Measurements from ENCODE around the gene OR13C4. TPM values are rescaled to one million over a fixed set of nuclear protein-coding genes. Genes with fewer than 3 reads are reported as not detected.

OR13C4 gene
- total RNA-seq, 4 donors from 2014 or later, result not detected

DNA sequence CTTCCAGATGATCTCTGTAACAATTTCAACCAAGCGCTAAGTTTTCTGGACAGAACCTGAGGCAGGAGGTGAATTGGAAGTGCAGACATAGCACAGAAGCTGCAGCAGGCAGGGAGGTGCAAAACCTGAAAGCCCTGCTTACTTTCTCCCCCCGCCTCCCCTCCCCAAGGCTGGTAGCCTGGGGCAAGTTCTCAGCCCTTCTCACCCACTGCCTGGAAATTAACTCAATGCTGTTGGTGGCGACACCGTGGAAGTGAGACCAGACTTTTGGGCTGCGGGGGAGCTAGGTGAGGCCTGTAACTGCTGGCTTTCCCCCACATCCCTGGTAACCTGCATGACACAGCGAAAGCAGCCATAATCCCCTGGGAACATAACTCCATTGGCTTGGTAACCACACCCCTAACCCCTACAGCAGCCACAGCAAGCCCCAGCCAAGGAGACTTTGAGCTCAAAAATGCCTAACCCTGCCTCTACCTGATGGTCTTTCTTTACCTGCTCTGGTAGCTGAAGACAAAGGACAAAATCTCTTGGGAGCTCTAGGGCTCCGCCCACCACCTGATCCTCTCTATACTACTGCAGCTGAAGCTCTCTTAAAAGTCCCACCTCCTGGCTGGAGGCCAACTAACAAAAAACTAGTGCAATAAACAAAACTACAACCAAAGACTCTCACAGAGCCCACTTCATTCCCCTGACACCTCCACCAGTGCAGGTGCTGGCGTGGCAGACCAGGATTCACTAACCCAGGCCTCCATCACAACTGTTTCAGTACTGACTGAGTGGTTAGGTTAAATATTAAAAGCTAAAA, 30.0 kb upstream of the OR13C4 start:
- intact Hi-C loops (cut with DNase I; ENCODE audit: low total_unique reads) (no loop called here), in situ Hi-C loops (cut with MboI; ENCODE audit: low sequenced_read_pairs in 4 of 4) (no loop called here)
- no peaks in the 10 kb centered on the region for H3K4me1 ChIP-seq
- no peak for TF ChIP-seq POLR2A (IDR thresholded peaks at IDR 0.05)
- TF ChIP-seq, protein P1, sequence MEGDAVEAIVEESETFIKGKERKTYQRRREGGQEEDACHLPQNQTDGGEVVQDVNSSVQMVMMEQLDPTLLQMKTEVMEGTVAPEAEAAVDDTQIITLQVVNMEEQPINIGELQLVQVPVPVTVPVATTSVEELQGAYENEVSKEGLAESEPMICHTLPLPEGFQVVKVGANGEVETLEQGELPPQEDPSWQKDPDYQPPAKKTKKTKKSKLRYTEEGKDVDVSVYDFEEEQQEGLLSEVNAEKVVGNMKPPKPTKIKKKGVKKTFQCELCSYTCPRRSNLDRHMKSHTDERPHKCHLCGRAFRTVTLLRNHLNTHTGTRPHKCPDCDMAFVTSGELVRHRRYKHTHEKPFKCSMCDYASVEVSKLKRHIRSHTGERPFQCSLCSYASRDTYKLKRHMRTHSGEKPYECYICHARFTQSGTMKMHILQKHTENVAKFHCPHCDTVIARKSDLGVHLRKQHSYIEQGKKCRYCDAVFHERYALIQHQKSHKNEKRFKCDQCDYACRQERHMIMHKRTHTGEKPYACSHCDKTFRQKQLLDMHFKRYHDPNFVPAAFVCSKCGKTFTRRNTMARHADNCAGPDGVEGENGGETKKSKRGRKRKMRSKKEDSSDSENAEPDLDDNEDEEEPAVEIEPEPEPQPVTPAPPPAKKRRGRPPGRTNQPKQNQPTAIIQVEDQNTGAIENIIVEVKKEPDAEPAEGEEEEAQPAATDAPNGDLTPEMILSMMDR (IDR thresholded peaks at IDR 0.05 in 4 of 5, conservative IDR thresholded peaks at IDR 0.05 in 1 of 5), result no peak
- no peak overlapping the region for H3K4me3 ChIP-seq
- ATAC-seq, result no peak
- no peak for DNase-seq
- H3K36me3 ChIP-seq, result no peaks in the 10 kb centered on the region
- no peaks in the 10 kb centered on the region for H3K9me3 ChIP-seq
- H3K27me3 ChIP-seq, result no peaks in the 10 kb centered on the region
- H3K27ac ChIP-seq, result no peak overlapping the region

DNA sequence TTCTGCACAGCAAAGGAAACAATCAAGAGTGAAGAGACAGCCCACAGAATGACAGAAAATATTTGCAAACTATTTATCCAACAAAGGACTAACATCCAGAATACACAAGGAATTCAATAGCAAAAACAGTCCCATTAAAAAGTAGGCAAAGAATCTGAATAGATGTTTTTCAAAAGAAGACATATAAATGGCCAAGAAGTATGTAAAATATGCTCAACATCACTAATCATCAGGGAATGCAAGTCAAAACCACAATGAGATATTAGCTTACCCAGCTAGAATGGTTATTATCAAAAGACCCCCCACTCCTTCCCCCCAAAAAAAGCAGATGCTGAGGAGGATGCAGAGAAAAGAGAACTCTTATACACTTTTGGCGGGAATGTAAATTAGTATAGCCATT, 28.5 kb upstream of the OR13C4 start:
- DNase-seq, result no peak
- Histone ChIP-seq H3K4me1 (no peaks in the 10 kb centered on the region), H3K9me3 (no peaks in the 10 kb centered on the region), H3K4me3 (no peak overlapping the region), H3K27me3 (no peaks in the 10 kb centered on the region), H3K27ac (no peak overlapping the region), H3K36me3 (no peaks in the 10 kb centered on the region)
- in situ Hi-C loops (cut with MboI; ENCODE audit: low sequenced_read_pairs in 4 of 4), result no loop called here
- ATAC-seq, result no peak
- TF ChIP-seq, protein P1 (IDR thresholded peaks at IDR 0.05 in 4 of 5, conservative IDR thresholded peaks at IDR 0.05 in 1 of 5), result no peak
- TF ChIP-seq POLR2A (IDR thresholded peaks at IDR 0.05), result no peak
- intact Hi-C loops (cut with DNase I; ENCODE audit: low total_unique reads), result no loop called here

DNA sequence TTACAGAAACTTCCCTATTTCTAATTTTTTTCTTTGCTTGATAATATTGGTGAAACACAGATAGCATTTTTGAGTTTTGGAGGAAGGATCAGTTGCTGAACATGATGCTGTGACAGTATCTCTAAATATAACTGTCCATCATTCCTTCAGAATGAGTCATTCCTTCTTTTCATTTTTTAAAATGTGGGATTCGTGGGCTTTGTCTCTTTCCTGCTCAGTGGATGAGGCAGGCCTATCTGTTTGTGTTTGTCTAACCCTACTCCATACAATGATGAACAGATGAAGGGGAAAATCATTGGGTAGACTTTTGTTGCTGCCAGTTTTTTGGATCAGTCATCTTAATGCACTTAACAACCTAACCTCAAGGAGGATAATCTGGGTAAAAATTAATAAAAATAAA, 26.3 kb upstream of the OR13C4 start:
- DNase-seq (no peak), ATAC-seq (no peak)
- no peaks in the 10 kb centered on the region for H3K9me3 ChIP-seq
- H3K4me3 ChIP-seq, result no peak overlapping the region
- TF ChIP-seq, protein P1 (IDR thresholded peaks at IDR 0.05 in 4 of 5, conservative IDR thresholded peaks at IDR 0.05 in 1 of 5), result no peak
- TF ChIP-seq POLR2A (IDR thresholded peaks at IDR 0.05), result no peak
- no peaks in the 10 kb centered on the region for H3K27me3 ChIP-seq
- no peak overlapping the region for H3K27ac ChIP-seq
- in situ Hi-C loops (cut with MboI; ENCODE audit: low sequenced_read_pairs in 4 of 4), result no loop called here
- H3K4me1 ChIP-seq, result no peaks in the 10 kb centered on the region
- intact Hi-C loops (cut with DNase I; ENCODE audit: low total_unique reads), result no loop called here
- H3K36me3 ChIP-seq, result no peaks in the 10 kb centered on the region

DNA sequence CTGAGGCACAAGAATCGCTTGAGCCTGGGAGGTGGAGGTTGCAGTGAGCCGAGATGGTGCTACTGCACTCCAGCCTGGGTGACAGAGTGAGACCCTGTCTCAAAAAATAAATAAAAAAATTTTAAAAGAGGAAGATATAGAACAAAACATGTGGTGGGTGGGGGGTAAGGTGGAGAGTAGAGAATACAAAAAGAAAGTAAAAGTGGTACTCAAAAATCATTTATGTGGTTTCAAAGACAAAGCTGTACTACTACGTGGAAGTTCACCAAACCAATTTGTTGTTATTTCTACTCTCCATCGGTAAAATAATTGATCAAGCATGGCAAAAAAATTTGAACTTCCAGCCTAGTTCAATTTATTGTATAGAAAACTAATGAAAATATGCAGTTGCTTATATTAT, 17.6 kb upstream of the OR13C4 start:
- no peak overlapping the region for H3K27ac ChIP-seq
- TF ChIP-seq POLR2A (IDR thresholded peaks at IDR 0.05), result no peak
- TF ChIP-seq, protein P1 (IDR thresholded peaks at IDR 0.05 in 4 of 5, conservative IDR thresholded peaks at IDR 0.05 in 1 of 5), result no peak
- in situ Hi-C loops (cut with MboI; ENCODE audit: low sequenced_read_pairs in 4 of 4), result no loop called here
- H3K9me3 ChIP-seq, result no peaks in the 10 kb centered on the region
- no peaks in the 10 kb centered on the region for H3K36me3 ChIP-seq
- no peak for ATAC-seq
- DNase-seq, result no peak
- no peaks in the 10 kb centered on the region for H3K4me1 ChIP-seq
- no peaks in the 10 kb centered on the region for H3K27me3 ChIP-seq
- intact Hi-C loops (cut with DNase I; ENCODE audit: low total_unique reads), result no loop called here
- H3K4me3 ChIP-seq, result no peak overlapping the region

Data from gastrocnemius medialis (tissue), 4 donors.